ENCODE results near the gene SLC15A5.

GRCh38 chr12:16155938-16156337, 121.5 kb downstream of the SLC15A5 start:
- TF ChIP-seq EZH2 (IDR thresholded peaks at IDR 0.05), result no peak
- TF ChIP-seq POLR2AphosphoS5 (IDR thresholded peaks at IDR 0.05; ENCODE audit: borderline replicate concordance, low read depth, low read length), result no peak
